GM15510 (cell line): ENCODE measurements around the gene MTCL1.

Source experiments
- POLR2A ChIP-seq: IDR thresholded peaks from 3 replicates; pipeline ENCODE4 v1.6.1; 2011; ENCODE audit warnings: borderline replicate concordance; ENCODE audit not compliant: insufficient read length; ENCODE audit errors: extremely low read depth

Gene MTCL1

DNA sequence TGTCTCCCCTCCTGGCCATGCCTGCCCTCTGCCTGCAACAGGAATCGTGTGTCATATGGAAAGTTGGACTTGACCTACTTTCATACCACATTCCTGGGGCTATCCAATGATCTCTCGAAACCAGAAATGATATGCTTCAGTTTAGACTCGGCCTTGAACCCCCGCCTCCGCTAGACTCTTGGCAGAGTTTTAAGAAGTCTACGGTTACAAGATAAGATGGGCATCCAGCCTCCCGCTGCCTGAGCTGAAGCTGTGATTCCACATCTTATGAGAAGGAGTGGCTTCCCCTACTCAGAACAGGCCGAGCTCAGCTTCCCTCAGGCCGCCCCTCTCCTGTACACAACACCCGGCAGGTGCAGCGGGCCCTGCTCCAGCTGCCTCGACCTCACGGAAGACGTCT, 73.9 kb downstream of the MTCL1 start:
- no peak for TF ChIP-seq POLR2A

DNA sequence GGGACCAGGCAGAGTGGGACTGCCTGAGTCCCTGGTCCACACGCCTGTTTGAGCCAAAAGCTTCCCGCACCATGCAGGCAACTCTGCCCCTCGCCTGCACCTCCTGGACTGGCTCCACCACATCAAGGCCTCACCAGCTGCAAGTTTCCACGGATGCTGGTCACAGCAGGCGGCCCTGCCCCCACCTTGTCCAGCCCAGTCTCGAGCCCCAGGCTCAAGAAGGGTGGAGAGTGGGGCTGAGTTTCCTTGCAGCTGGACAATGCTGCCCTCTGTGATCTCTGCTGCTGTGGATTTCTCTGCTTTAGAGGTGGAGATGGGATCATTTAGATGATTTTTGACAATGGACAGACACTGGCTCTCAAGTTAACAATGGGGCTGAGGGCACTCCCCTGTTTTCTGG, 74.9 kb downstream of the MTCL1 start:
- TF ChIP-seq POLR2A: no peak

DNA sequence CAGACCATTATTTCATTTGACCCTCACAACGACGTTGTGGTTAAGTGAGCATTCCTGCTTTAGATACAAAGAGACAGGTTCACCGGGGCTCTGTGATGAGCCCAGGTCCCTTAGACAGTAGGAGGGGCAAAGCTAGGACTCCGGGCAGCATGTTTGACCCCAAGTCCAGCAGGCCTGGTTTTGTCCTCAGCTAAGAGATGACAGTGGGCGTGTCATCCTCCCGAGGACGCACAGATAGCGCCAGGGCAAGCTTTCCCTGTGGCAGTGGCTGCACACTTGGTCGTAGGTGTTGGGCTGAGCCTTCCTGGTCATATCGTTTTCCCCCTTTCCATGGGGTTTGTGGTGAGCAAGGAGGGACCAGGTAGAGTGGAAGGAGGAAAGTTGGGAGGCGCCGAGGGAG, 76.3 kb downstream of the MTCL1 start:
- TF ChIP-seq POLR2A: no peak

DNA sequence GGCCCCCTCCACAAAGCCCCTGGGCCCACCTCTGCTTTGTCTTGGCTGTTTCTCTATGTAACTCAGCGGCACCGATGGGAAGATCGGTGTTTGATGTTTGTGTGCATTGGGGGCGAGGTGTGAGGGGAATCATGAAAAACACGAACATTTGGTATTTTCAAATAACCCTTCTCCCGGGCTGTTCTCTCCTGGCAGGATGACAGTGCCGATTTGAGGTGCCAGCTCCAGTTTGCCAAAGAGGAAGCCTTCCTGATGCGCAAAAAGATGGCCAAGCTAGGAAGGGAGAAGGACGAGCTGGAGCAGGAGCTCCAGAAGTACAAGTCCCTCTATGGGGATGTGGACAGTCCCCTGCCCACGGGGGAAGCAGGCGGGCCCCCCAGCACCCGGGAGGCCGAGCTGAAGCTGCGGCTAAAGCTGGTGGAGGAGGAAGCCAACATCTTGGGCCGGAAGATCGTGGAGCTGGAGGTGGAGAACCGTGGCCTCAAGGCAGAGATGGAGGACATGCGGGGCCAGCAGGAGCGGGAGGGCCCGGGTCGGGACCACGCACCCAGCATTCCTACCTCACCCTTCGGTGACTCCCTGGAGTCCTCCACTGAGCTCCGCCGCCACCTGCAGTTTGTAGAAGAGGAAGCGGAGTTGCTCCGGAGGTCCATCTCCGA, 78.1 kb downstream of the MTCL1 start:
- TF ChIP-seq POLR2A: no peak

DNA sequence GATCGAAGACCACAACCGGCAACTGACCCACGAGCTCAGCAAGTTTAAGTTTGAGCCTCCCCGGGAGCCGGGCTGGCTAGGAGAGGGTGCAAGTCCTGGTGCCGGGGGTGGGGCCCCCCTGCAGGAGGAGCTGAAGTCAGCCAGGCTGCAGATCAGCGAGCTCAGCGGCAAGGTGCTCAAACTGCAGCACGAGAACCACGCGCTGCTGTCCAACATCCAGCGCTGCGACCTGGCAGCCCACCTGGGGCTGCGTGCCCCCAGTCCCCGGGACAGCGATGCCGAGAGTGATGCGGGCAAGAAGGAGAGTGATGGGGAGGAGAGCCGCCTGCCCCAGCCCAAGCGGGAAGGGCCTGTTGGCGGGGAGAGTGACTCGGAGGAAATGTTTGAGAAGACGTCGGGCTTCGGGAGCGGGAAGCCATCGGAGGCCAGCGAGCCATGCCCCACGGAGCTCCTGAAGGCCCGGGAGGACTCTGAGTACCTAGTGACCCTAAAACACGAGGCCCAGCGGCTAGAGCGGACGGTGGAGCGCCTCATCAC, 78.7 kb downstream of the MTCL1 start:
- TF ChIP-seq POLR2A: no peak

DNA sequence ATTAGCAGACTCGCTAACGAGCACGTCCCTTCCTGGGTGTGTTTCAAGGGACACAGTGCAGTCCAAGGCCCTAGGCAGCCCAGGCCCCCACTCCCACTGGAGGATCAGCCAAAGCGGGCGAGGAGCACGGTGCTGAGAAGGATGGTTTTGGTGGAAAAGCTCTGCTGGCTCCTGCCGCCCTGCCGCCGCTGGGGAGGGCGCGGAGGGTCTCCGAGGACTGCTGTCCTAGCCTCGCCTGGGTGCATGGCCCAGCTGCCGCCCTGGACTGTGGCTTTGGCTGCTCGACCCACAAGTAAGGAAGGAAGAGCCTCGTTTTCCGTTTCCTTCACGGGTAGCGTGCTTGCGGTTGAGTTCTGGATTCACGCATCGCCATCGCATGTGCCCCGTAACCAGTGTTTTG, 79.9 kb downstream of the MTCL1 start:
- no peak for TF ChIP-seq POLR2A

DNA sequence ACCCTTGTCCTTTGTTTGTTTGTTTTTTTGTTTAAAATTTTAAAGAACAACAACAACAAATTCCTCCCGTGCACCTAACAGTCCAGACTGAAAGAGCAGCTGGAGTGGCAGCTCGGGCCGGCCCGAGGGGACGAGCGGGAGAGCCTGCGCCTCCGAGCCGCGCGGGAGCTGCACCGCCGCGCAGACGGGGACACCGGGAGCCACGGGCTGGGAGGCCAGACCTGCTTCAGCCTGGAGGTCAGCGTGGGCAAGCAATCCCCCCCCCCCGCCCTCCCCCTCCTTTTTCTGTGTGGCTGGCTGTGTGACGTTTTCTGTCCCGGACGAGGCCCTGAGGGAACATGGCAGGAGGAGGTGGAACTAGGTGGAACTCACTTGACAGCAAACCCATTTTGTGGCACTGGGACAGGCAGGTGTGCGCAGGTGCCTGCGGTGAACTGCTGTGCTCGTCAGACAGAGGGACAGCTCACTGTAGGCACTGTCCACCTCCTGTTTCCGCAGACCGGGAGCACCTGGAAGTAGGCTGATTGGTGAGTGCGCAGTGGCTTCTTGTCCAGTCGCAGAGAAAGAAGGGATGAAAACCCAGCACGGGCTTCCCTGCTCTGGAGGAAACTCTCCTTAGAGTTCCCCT, 80.6 kb downstream of the MTCL1 start:
- TF ChIP-seq POLR2A: no peak

DNA sequence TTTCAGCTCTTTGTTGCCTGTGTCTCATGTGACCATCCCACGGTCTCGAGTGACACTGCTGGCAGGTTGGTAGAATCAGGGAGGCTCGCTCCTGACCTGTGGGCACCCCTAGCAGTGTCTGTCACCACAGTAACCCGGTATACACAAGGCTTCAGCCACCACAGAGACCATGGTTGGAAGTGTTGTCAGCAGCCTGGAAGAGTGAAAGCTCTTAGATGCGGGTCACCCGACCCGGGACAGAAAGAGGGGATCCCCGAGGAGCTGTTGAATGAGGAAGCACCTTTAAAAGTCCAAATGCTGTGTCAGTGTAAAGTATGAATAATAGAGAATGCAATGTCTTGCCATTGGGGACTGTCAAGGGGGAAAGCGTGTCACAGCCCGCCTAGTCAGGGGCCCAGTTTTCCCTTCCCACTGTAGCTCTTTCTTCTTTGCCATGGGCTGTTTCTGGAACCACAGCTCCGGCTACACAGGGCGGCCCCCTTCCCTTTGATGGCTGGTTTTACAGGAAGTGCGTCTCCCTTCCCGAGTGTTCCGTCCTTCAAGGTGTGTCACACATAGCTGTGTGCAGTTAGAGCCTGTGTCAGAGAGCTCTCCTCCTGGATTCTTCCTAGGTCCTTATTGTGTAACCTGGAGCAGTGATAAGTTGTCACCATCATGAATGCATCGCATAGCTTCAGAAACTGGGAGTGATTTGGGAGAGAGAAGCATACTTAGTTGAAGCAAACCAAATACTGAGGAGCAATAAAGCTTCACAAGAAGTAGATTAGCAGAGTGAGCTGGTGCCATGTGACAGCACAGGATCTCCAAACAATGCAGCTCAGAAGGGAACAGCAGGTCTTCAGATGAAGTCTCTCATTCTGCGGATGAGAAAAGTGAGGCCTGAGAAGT, 81.4 kb downstream of the MTCL1 start:
- TF ChIP-seq POLR2A: no peak

DNA sequence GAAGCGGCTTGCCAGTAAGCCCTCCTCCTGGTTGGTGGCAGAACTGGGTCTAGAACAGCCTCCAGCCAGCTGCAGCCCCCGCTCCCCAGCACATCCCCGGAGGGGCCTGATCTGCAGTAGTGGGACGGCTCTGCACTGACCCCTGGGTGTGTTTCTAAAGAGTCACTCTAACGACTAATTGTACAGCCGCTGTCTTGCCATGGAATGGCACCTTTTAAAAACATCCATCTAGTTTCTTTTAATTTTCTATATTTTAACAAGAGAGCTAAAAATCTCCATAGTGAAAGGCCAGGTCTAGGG, 82.0 kb downstream of the MTCL1 start:
- TF ChIP-seq POLR2A: no peak

DNA sequence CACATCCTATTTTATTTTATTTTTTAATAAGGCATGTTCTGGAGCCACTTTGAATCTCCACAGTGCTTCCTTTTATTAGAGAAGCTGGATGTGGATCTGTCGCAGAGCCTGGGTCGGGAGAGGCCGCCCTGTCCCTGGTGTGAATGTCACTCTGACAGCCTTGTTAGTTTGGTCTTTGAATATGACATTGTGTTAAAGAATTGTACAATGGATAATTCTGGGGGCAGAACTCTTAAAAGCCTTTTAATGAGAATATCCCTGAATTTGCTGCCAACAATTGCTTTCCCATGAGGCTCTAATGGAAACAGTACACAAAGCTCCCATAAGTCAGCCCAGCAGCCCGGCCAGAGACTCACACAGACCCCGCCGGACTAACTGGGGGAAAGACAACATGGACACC, 82.4 kb downstream of the MTCL1 start:
- TF ChIP-seq POLR2A: no peak

DNA sequence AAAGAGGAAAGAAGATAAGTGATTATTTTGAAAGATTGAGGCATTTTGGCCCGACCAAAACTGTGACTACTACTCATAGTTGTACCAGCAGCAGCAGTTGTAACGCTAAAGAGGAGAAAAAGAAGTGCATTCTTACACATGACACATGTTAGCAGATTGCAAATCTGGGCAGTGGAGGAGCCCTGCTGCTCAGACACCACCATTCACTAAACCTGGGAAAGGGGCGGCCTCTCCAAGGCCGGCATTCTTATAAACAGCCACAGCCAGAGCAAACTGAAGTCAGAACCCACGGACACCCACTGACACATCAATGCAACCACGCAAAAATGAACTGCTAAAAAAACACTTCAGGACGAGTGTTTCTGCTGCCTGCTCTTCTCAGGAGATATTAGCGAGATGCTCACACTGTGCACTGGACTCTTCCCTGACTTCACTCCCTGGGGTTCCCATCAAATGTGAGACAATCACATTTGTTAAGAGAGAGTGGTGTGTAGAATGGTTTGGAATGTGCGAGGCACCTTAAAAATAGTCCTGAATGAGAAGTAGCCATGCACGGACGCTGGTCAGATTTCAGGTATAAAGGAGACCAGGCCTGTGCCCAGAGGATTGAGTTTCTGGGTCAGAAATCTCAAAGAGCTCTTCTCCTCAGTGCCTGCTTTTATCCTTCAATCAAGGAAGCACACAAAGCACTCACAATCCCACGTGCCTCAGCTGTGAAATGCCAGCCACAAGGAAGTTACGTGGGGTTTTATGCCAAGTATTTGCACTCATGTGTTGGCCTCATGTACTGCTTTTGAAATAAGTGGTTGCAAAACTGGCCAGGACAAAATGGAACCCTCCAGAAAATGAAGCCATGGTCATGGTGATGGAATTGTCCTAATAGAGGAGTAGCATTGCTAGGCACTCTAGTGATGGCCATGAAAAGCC, 83.4 kb downstream of the MTCL1 start:
- TF ChIP-seq POLR2A: no peak

DNA sequence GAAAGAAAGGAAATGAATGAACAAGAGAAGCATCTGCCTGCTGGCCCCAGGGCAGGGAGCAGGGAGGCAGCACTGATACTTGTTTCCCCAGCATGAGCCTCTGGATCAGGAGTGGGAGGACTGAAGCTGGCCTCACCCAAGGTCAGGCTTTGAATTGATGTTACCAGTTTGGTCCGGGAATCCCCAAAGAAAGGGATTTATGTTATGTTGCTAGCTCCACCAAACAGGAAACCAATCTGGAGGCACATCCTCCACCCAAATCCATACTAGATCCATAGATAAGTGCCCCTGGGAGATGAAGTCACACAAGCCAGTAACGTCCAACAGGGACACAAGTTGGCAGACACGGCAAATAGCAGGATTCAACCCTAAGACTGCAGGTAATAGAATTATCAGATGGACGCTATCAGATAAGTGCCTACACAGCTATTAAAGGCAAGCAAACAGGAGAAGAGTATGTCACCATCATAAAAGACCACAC, 85.9 kb downstream of the MTCL1 start:
- TF ChIP-seq POLR2A: no peak

DNA sequence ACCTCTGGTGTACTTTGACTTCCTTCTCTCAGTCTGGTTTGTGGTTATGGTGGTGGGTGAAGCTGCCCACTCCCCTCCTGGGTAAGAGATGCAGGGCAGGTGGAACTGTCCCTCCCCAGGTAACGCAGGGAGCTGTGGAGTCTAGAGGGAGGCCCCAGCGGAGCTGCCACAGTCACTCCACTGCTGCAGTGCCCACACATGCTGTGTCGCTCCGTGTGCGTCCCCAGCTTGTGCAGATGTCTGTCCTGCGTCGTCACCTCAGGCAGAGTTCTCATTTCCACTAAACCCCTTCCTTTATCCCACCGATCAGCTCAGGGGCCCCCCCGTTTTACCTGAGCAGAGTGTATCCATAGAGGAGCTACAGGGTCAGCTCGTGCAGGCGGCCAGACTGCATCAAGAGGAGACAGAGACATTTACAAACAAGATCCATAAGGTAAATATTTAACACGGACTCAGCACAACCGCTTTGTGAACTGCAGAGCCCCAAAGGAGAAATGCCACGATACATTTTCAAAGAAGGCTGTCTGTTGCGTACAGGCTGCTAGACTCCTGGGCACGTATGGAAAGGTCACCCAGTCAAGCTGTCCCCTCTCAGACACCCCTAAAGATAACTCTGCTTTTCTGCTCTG, 87.4 kb downstream of the MTCL1 start:
- no peak for TF ChIP-seq POLR2A

DNA sequence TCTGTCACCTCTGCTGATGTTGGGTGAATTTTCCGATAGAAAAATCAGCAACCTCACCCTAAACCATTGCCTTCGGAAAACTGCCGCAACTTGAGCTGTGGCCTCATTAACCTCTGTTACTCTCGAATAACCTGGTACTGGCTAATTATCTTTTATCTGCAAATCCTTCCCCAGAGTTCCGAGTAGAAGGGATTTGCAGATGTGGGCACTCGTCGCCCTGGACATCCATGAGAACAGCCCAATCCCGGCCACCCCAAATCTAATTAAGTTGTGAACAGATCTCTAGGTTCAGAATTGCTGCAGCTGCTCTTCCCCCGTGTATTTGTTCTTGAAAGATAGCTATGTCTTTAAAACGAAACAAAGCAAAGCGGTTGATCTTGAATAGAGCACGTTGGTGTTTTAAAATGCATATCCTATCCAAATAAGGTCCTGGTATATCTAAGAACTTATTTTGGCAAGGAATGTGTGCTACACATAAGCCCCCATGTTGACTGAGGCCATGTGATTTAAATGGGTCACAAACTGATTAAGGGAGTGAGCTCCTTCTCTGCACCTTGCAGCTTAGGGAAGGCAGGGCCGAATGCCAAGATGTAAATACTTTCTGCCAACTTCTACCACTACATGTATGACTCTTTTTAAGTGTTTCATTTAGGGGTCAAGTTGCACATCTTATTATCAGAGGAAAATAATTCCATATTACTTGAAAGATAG, 88.2 kb downstream of the MTCL1 start:
- TF ChIP-seq POLR2A: no peak
